SKM-1 treated with dmso at 0.1 percent for 144 hours (cell line): ENCODE data around the gene MYO5C.

Experiments used
- DNase-seq: peaks from one replicate; lab custom pipeline; 2025; ENCODE audit not compliant: unreplicated experiment; lab: John Stamatoyannopoulos, UW

MYO5C gene

DNA sequence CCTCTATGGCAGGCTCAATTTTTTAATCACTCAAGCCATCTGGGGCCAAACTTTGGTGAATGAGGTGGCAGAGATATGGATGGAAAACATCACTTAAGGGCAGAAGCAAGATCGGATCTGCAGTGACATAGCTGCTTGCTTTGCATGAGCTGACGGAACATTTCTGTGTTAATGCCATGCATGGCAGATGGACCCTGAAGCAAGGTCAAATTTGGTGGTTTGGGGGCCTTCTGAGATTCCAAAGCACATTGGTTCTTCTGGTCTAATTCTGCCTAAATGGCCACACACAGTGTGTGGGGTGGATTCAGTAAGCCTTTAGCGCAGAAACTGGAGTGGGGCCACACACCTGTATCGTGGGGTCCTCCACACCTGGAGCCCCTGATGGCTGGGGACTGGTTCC, 144.7 kb downstream of the MYO5C start:
- DNase-seq: no peak

- no peak for DNase-seq
Measured at GRCh38 chr15:52150043-52150825, 145.4 kb downstream of the MYO5C start.

GRCh38 chr15:52148403-52148802, 147.2 kb downstream of the MYO5C start:
- no peak for DNase-seq

DNA sequence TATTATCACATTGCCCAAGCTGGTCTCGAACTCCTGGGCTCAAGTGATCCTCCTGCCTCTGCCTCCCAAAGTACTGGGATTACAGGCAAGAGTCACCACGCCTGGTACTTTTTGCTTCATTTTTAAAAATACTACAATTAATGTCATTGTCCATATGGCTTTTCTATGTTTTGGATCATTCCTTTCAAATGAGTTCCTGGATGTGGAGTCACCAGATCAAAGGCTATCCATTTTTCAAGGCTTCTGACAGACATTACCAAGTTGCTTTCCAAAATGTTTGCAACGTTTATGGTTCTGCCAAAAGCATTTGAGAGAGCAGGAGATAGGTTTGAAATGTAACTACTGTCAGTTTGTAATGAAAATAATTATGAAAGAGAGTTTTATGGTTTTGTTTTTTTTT, 148.8 kb downstream of the MYO5C start:
- no peak for DNase-seq

- no peak for DNase-seq
Measured at GRCh38 chr15:52146261-52146660, 149.3 kb downstream of the MYO5C start.

DNA sequence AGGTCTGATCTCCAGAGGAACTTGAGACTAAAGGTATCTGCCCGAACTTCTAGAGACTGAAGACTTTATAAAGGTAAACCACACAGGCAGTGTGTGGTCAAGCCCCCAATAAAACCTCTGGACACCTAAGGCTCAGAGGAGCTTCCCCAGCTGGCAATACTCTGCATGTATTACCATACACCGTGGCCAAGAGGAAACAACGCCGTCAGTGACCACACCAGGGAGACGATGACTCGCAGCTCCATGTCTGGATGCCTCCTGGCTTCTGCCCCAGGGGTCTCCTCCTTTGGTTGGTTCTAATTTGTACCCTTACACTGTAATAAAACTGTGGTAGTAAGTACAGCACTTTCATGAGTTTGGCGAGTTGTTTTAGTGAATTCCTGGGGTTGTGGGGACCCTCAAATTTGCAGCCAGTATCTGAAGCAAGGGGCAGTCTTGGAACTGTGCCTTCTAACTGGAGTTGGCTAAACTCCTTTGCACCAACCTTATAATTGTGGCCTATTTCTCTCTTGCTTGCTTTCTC, 150.9 kb downstream of the MYO5C start:
- DNase-seq: no peak

DNA sequence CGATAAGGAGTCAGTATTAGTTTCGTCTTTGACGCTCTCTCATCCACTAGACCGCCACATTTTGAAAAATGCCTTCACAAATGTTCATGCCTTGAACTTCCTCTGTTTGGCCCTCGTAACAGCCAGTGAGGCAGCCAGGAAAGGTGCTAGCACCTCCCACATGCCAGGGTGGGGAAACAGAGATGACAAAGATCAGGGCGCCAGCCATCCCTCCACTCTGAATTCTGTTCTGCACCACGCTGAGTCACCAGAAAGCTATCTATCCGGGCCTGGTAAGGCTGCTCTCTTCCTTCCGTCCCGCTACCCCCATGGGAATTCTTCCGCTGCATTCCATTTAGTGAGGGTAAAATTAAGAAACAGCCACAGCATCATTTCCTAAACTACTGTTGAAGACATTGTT, 151.7 kb downstream of the MYO5C start:
- no peak for DNase-seq
